CD1c-positive myeloid dendritic cell (primary cell): ENCODE results near the gene CDH20.
"Not testable (repeated sequence)": the region's sequence is repeated elsewhere in the genome, so short reads cannot be mapped to it uniquely, and the experiment has no call there.

ENCODE experiments used
- DNase-seq: peaks from one replicate; pipeline ENCODE4 v3.0.0-alpha.2; 2016; ENCODE audit errors: extremely low spot score

CDH20 gene

DNA sequence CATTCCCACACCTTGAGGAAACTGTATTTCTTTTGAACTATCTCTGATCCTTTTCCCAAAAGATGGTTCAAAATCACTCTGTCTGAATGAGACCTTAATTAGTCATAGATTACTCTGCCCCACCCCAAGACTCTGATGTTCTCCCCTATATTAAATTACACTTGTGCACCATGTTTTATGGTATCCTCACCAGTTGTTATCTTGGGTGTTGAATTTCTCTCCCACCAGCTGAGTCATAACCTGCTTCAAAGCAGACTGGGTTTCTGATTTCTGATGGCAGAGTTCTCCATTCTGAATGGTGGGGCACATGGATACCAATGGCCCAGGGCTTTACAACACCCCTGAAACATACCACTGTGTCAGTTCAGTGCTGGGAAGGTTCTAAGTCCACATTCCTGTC lies 15.0 kb downstream of the CDH20 start:
- no peak for DNase-seq

- no peak for DNase-seq
Measured at GRCh38 chr18:61350578-61350977, 17.3 kb downstream of the CDH20 start.

- no peak for DNase-seq
Measured at GRCh38 chr18:61352059-61352458, 18.8 kb downstream of the CDH20 start.

- no peak for DNase-seq
Measured at GRCh38 chr18:61352611-61353010, 19.4 kb downstream of the CDH20 start.

DNA sequence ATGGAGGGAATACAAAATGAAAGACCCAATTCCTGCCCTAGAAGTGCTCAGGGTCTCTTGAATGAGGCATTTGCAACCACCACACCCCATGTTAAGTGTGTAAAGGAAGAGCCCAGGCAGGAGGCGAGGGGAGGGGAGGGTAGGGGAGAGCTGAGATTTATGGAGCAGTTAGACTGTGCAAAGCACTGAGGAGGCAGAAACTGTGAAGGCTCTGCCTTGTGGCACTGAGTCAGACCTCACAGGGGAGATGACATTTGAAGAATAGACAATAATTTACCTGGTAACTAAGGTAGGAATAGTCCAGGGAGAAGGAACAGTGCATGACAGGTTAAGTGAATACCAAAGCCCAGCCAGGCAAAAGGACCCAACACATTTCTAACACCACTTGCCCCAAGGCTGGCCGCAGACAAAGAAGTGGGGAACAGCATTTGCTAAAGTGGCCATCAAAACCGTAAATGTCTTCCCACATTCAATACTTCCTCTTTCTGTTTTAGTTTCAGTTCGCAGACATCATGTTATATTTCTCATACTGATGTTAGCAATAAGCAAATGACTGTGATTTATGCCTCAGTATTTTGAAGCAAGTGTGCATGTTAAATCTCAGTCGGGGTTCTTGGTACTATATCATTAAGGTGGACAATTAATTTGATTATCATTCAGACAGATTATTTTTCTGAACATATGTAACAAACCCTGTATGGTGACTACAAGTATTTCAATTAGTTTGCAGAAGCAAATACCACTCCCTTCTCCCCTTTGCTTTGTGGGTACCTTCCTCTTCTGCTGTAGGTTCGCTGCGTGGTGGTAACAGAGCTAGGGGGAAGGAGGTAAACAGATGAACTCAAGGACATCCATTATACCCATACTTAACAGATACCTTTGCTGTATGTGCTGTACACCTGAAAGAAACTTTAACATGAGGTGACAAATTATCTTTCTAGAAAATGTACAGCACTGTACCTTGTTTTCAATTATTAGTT lies 27.5 kb downstream of the CDH20 start:
- DNase-seq = peak; percentile 40

DNA sequence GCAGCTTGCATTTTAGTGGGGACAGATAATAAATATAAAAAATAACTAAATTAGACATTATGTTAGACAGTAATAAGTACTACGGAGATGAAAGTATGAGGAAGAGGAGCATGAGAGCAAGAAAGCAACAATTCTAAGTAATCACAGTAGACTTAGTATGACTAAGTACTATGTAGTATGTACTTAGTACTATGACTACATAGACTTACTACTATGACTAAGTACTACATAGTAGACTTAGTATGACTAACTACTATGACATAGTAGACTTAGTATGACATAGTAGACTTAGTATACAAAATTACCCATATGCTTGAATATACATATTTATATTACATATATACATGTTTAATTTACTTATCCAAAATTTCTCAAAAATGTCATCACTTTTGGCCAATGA lies 29.3 kb downstream of the CDH20 start:
- DNase-seq = no peak

GRCh38 chr18:61364953-61365352 lies 31.7 kb downstream of the CDH20 start:
- DNase-seq = no peak

GRCh38 chr18:61368001-61368400 lies 34.8 kb downstream of the CDH20 start:
- no peak for DNase-seq

DNA sequence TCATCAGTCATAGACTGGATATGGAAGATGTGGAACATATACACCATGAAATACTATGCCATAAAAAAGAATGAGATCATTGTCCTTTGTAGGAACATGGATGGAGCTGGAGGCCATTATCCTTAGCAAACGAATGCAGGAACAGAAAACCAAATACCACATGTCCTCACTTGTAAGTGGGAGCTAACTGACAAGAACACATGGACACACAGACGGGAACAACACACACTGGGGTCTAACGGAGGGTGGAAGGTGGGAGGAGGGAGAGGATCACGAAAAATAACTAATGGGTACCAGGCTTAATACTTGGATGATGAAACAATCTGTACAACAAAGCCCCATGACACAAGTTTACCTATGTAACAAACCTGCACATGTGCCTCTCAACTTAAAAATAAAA lies 36.4 kb downstream of the CDH20 start:
- DNase-seq = not testable (repeated sequence)

GRCh38 chr18:61371111-61371510 lies 37.9 kb downstream of the CDH20 start:
- no peak for DNase-seq

- no peak for DNase-seq
Measured at GRCh38 chr18:61379827-61380226, 46.6 kb downstream of the CDH20 start.

- DNase-seq = no peak
Measured at GRCh38 chr18:61388010-61388409, 54.8 kb downstream of the CDH20 start.

GRCh38 chr18:61394983-61395382 lies 61.8 kb downstream of the CDH20 start:
- DNase-seq = no peak

DNA sequence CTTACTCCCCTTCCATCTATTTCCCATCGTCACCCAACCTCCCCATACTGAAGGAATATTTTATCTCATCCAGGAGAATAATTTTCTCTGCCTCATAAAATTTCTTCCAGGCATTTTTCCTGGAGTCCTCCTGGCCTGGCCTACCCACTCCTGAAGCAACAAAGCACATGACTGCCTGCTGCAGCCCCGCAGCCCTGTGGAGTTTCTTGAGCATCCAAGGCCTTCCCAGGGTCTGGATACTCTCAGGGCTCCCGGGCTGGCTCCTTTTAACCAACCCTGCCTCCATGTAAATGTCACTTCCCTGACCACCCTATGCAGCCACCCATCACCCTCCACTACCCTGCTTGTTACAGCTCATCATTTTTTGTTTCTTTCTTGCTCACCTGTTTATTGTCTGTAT lies 64.0 kb downstream of the CDH20 start:
- DNase-seq = no peak

GRCh38 chr18:61398961-61399705 lies 65.9 kb downstream of the CDH20 start:
- no peak for DNase-seq

DNA sequence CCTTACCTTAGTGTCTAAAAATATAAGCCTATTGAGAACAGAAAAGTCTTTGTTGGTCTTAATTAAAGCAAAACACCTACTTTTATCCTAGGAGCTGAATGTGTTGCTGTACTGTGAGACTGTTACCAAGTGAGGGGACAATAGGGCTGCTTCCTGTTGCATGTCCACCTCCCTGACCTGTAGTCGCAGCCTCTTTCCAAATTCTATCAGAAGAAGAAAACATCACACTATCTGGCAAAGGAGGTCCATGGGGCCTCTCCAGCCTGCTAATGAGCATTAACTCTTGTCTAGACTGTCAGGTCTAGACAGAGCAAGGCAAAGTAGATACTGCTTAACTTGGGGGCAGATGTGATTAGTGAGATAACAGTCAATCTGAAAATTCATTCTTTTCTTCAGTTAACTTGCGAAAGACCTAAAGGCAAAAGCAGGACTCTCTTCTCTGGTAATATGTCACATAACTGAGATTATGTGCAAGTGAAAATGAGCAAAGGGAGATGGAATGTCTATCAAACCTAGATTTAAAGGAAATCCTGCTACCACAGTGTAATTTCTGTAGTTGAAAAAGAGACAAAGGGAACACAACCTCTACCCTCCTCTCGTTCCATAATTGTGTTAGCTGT lies 66.9 kb downstream of the CDH20 start:
- no peak for DNase-seq

DNA sequence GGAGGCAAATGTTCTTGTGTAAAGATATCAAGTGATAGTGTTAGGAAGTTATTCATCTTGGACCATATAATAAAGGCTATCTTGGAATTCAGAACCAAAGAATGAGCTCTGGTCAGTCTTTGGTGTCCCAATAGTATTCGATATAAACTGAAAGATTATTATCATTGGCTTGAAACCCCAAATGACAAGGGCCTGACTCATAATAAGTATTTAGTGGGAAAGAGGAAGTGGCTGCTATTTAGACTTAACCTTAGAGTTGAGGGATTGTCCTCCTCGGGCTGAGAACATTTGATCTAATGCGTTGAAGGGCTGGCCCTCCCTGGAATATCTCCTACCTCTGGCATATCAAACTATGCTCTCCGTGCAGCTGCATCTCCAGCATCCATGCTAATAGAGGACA lies 67.5 kb downstream of the CDH20 start:
- no peak for DNase-seq

DNA sequence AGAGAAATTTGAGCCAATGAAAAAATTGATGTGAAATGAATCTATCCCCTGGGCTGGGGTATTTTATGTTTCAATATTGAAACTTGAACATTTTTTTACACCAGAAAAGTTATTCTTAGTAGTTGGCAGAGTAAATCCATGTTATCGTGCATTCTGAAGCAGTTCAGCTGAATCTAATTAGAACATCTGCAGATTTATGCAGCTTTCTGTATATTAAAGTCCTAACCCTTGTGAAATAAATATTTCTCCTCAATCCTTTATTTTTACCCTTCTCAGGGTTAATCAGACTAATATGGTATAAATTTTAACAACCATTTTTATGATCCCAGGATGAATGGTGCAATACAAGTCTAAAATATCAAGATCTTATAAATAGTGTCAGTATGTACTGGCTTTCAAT lies 69.5 kb downstream of the CDH20 start:
- no peak for DNase-seq

DNA sequence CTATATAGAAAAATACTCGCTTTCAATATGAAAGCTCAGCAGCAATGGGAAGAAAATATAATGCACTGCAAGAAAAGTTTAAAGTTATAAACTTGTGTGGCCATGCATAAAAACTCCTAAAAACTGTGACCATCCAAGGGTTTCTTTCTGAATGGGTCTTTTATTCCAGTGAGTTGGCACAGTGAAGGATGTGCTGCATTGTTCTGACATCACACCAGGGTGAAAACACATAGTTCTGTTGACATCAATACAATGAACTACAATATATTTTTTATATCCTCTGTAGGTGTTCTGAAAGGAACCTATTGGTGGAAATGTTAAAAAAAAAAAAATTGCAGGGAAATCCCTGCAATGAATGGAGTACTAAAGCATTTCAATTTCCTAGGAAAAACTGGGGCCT lies 80.2 kb downstream of the CDH20 start:
- no peak for DNase-seq

- DNase-seq = no peak
Measured at GRCh38 chr18:61414086-61414485, 80.9 kb downstream of the CDH20 start.

DNA sequence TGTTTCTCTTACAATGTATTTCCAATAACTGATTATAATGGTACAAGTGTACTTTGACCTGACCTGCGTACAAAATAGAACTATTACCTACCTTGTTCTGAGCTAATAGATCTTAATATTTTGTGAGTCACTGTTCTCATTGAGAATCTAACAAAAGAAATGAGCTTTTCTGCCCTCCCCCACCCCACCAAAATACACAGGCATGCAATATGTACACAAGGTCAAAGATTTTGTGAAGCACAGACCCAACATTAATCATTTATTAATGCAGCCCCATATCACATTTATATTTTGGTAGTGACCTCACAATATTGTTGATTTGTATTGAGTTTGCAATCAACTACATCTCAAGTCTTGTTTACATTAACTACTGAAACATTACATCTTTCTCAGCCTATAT lies 86.5 kb downstream of the CDH20 start:
- DNase-seq = no peak

DNA sequence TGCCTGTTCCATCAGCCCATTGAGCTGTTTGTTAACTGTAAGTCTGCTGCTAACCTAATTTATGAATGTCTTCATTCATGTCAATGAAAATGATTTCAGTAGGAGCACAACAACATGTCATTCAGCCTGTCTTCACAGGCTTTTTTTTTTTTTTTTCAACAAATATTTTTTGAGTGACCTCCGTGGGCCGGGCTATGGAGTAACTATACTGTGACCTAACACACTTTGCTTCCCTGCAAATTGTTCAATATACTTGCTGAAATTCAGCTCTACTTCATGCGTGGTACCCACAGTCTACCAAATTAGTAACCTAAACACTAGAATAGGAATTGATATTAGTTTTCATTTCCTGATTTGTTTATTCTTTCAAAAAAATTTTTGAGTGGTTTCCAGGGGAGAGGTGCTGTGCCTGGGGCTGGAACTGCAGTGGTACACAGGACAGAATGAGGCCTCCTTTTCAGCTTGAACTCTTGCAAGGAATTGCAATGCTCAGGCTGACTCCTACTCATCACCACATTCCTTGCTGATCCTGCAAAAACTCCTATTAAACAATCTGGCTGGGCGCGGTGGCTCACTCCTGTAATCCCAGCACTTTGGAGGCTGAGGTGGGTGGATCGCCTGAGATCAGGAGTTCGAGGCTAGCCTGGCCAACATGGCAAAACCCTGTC lies 87.1 kb downstream of the CDH20 start:
- no peak for DNase-seq
